SK-N-SH treated with all-trans-retinoic acid at 6 μM for 48 hours (cell line): ENCODE results near the gene C1GALT1.
"Not testable (repeated sequence)": the region's sequence is repeated elsewhere in the genome, so short reads cannot be mapped to it uniquely, and the experiment has no call there.

Experiments
- ATAC-seq: fragments of 200-7000 bp; cut with Tn5 transposase; 3 replicates; pipeline ENCODE4 v1.9.1; 2020; ENCODE audit warnings: mild to moderate bottlenecking, moderate library complexity
- ARNTL ChIP-seq: fragments of 450-650 bp; formaldehyde crosslinking; IDR thresholded peaks from 2 replicates; pipeline ENCODE4 v1.5.0; 2020; ENCODE audit warnings: low read depth, mild to moderate bottlenecking, moderate library complexity, borderline replicate concordance
- BACH2 ChIP-seq: fragments of 250-450 bp; sonication (Bioruptor Pico); IDR thresholded peaks from 2 replicates; pipeline ENCODE4 v1.9.0; 2021; ENCODE audit warnings: mild to moderate bottlenecking, borderline replicate concordance
- GLIS3 ChIP-seq: fragments of 250-450 bp; sonication (Bioruptor Pico); IDR thresholded peaks from 2 replicates; pipeline ENCODE4 v1.5.0; 2020; ENCODE audit warnings: mild to moderate bottlenecking, moderate library complexity
- PPARA ChIP-seq: fragments of 250-450 bp; sonication (Bioruptor Pico); IDR thresholded peaks from 2 replicates; pipeline ENCODE4 v1.5.0; 2020; ENCODE audit warnings: mild to moderate bottlenecking, borderline replicate concordance
- RARB ChIP-seq: fragments of 250-450 bp; sonication (Bioruptor Pico); IDR thresholded peaks from 2 replicates; pipeline ENCODE4 v1.8.0; 2021; ENCODE audit warnings: mild to moderate bottlenecking, moderate library complexity
- SNAI2 ChIP-seq: fragments of 250-450 bp; sonication (Bioruptor Pico); IDR thresholded peaks from 2 replicates; pipeline ENCODE4 v1.5.0; 2020; ENCODE audit warnings: mild to moderate bottlenecking, moderate library complexity
- TCF4 ChIP-seq: fragments of 250-450 bp; sonication (Bioruptor Pico); IDR thresholded peaks from 2 replicates; pipeline ENCODE4 v1.8.0; 2021; ENCODE audit warnings: mild to moderate bottlenecking, moderate library complexity, borderline replicate concordance
- TOX ChIP-seq: fragments of 250-450 bp; sonication (Bioruptor Pico); IDR thresholded peaks from 2 replicates; pipeline ENCODE4 v1.8.0; 2021; ENCODE audit warnings: mild to moderate bottlenecking, moderate library complexity, borderline replicate concordance
- ZFP3 ChIP-seq: fragments of 250-450 bp; sonication (Bioruptor Pico); IDR thresholded peaks from 2 replicates; pipeline ENCODE4 v1.5.0; 2020; ENCODE audit warnings: mild to moderate bottlenecking, moderate library complexity
- ZFP30 ChIP-seq: fragments of 450-650 bp; formaldehyde crosslinking; IDR thresholded peaks from 2 replicates; pipeline ENCODE4 v1.5.0; 2022; ENCODE audit warnings: mild to moderate bottlenecking, moderate library complexity
- ZNF565 ChIP-seq: fragments of 450-650 bp; formaldehyde crosslinking; conservative IDR thresholded peaks from 2 replicates; pipeline ENCODE4 v1.5.0; 2020; ENCODE audit warnings: low read depth, mild to moderate bottlenecking, moderate library complexity
- ZNF8 ChIP-seq: fragments of 450-650 bp; formaldehyde crosslinking; IDR thresholded peaks from 2 replicates; pipeline ENCODE4 v1.5.0; 2020; ENCODE audit warnings: mild to moderate bottlenecking, moderate library complexity
- TF ChIP-seq, protein P1 (sequence below): fragments of 250-450 bp; sonication (Bioruptor Pico); IDR thresholded peaks from 2 replicates; pipeline ENCODE4 v1.5.0; 2020; ENCODE audit warnings: mild to moderate bottlenecking, moderate library complexity
- TF ChIP-seq, protein P2 (sequence below): fragments of 250-450 bp; sonication (Bioruptor Pico); IDR thresholded peaks from 2 replicates; pipeline ENCODE4 v1.5.1; 2021; ENCODE audit warnings: mild to moderate bottlenecking, moderate library complexity
- TF ChIP-seq, protein P3 (sequence below): fragments of 250-450 bp; sonication (Bioruptor Pico); IDR thresholded peaks from 2 replicates; pipeline ENCODE4 v1.8.0; 2021; ENCODE audit warnings: low read depth, mild to moderate bottlenecking, moderate library complexity, borderline replicate concordance
- TF ChIP-seq, protein P4 (sequence below): fragments of 250-450 bp; sonication (Bioruptor Pico); IDR thresholded peaks from 2 replicates; pipeline ENCODE4 v1.5.1; 2020; ENCODE audit warnings: low read depth, mild to moderate bottlenecking, moderate library complexity
- TF ChIP-seq, protein P5 (sequence below): fragments of 250-450 bp; sonication (Bioruptor Pico); IDR thresholded peaks from 2 replicates; pipeline ENCODE4 v1.8.0; 2020; ENCODE audit warnings: mild to moderate bottlenecking, moderate library complexity, borderline replicate concordance

C1GALT1 gene

DNA sequence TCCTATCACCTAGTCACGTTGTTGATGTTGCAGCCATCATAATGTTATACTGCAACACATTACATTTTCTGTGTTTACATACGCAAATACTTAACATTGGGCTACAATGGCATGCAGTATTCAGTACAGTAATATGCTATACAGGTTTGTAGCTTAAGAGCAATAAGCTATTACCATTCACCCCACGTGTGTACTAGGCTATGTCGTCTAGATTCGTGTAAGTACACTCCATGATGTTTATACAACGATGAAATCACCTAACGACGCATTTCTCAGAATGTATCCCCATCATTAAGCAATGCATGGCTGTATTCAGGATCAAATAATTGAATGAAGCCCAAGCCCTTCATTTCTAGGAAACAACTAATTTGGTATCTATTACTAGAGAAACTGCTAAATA is 43.4 kb upstream of the C1GALT1 start:
- ATAC-seq, result no peak
- TF ChIP-seq ZNF565 (CRISPR knock-in tag) (no peak), RARB (no peak), ZNF8 (no peak), ARNTL (no peak), SNAI2 (no peak)

DNA sequence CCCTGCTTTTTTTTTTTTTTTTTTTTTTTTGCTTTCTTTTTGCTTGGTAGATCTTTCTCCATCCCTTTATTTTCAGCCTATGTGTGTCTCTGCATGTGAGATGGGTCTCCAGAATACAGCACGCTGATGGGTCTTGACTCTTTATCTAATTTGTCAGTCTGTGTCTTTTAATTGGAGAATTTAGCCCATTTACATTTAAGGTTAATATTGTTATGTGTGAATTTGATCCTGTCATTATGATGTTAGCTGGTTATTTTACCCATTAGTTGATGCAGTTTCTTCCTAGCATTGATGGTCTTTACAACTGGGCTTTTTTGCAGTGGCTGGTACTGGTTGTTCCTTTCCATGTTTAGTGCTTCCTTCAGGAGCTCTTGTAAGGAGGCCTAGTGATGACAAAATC is 38.9 kb upstream of the C1GALT1 start:
- ATAC-seq, result not testable (repeated sequence)

DNA sequence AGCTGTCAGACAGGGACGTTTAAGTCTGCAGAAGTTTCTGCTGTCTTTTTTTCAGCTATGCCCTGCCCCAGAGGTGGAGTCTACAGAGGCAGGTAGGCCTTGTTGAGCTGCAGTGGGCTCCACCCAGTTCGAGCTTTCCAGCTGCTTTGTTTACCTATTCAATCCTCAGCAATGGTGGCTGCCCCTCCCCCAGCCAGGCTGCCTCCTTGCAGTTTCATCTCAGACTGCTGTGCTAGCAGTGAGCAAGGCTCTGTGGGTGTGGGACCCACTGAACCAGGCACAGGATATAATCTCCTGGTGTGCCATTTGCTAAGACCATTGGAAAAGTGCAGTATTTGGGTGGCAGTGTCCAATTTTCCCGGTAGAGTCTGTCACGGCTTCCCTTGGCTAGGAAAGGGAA is 37.2 kb upstream of the C1GALT1 start:
- ATAC-seq, result not testable (repeated sequence)

DNA sequence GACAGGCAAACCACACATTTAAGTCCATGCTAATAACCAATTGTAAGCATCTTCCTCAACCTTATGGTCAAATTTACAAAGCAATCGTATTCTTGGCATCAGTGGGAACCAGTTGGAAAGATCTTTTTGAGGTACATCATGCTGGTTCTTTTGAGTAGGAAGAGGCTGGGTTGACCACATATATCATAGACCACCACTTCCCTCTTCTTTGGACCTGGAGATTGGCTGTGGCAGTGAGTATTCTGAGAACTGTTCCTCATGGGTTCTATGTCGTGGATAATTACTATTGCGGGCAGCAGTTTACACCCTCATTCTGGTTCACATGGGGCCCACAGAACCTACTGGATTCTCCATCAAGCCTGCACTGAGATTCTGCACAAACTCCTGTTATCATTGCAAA is 35.5 kb upstream of the C1GALT1 start:
- no peak for ATAC-seq
- TF ChIP-seq, protein P1, sequence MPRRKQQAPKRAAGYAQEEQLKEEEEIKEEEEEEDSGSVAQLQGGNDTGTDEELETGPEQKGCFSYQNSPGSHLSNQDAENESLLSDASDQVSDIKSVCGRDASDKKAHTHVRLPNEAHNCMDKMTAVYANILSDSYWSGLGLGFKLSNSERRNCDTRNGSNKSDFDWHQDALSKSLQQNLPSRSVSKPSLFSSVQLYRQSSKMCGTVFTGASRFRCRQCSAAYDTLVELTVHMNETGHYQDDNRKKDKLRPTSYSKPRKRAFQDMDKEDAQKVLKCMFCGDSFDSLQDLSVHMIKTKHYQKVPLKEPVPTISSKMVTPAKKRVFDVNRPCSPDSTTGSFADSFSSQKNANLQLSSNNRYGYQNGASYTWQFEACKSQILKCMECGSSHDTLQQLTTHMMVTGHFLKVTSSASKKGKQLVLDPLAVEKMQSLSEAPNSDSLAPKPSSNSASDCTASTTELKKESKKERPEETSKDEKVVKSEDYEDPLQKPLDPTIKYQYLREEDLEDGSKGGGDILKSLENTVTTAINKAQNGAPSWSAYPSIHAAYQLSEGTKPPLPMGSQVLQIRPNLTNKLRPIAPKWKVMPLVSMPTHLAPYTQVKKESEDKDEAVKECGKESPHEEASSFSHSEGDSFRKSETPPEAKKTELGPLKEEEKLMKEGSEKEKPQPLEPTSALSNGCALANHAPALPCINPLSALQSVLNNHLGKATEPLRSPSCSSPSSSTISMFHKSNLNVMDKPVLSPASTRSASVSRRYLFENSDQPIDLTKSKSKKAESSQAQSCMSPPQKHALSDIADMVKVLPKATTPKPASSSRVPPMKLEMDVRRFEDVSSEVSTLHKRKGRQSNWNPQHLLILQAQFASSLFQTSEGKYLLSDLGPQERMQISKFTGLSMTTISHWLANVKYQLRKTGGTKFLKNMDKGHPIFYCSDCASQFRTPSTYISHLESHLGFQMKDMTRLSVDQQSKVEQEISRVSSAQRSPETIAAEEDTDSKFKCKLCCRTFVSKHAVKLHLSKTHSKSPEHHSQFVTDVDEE (CRISPR knock-in tag), result no peak
- TF ChIP-seq TCF4 (CRISPR knock-in tag) (no peak), ZNF565 (CRISPR knock-in tag) (no peak), ZNF8 (no peak), ZFP30 (CRISPR knock-in tag) (no peak), PPARA (no peak)

DNA sequence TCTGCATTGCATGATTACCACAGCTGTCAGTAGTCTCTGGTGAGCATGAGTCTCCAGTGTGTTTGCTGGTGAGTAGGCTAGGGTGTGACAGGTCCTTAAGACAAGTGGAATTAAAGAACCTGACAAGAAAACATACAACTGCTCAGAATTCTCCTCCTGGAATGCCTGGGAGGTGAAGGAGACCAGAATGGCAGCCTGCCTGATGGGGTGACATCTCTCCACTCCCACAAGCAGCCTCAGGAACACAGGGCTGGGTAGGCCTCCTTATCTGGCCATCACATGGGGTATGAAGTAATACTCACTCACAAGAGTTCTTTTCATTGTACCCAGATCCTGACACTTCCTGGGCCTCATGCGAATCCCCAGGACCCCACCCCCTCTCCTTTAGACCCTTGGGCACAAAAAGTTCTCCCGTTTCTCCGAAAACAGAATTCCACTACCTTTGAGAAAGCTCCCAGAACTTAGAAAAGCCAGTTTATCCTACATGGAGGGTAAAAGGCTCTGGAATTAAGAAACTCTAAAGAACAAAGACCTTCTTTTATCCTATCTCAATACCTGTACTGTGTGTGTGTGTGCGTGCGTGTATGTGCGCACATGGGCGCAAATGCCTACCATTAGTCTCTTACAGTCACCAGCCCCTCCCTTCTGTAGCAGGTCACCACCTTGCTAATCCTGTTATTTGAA is 33.4 kb upstream of the C1GALT1 start:
- TF ChIP-seq, protein P2, sequence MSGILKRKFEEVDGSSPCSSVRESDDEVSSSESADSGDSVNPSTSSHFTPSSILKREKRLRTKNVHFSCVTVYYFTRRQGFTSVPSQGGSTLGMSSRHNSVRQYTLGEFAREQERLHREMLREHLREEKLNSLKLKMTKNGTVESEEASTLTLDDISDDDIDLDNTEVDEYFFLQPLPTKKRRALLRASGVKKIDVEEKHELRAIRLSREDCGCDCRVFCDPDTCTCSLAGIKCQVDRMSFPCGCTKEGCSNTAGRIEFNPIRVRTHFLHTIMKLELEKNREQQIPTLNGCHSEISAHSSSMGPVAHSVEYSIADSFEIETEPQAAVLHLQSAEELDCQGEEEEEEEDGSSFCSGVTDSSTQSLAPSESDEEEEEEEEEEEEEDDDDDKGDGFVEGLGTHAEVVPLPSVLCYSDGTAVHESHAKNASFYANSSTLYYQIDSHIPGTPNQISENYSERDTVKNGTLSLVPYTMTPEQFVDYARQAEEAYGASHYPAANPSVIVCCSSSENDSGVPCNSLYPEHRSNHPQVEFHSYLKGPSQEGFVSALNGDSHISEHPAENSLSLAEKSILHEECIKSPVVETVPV (CRISPR knock-in tag), result no peak
- TF ChIP-seq GLIS3, result no peak
- TF ChIP-seq ARNTL, result no peak
- TF ChIP-seq SNAI2, result no peak
- TF ChIP-seq, protein P3, sequence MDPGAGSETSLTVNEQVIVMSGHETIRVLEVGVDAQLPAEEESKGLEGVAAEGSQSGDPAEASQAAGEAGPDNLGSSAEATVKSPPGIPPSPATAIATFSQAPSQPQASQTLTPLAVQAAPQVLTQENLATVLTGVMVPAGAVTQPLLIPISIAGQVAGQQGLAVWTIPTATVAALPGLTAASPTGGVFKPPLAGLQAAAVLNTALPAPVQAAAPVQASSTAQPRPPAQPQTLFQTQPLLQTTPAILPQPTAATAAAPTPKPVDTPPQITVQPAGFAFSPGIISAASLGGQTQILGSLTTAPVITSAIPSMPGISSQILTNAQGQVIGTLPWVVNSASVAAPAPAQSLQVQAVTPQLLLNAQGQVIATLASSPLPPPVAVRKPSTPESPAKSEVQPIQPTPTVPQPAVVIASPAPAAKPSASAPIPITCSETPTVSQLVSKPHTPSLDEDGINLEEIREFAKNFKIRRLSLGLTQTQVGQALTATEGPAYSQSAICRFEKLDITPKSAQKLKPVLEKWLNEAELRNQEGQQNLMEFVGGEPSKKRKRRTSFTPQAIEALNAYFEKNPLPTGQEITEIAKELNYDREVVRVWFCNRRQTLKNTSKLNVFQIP (CRISPR knock-in tag), result no peak

DNA sequence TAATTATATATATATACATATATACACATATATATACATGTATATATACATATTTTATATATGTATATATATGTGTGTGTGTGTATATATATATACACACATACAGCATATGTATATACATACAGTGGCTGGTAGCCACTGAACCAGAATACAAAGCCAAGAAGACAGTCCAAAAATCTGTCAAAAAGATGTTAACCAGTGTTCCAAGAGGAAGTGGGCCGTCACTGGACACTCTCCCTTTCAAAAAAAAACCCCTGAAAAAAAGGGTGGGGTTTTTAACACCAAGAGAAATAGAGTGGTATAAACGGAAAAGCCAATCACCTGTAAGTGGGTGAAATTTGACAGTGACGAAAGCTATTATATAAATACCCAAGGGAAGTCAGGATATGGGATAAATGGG is 31.1 kb upstream of the C1GALT1 start:
- peak; percentile 57; the same call in 1 of the 3 replicates for ATAC-seq
- TF ChIP-seq TCF4 (CRISPR knock-in tag) (peak; percentile 80), SNAI2 (no peak), BACH2 (CRISPR knock-in tag) (no peak), ZFP3 (no peak), TOX (CRISPR knock-in tag) (peak; percentile 53; the same call in 1 of the 2 replicates), ZNF565 (CRISPR knock-in tag) (no peak), PPARA (no peak), ZNF8 (no peak), ZFP30 (CRISPR knock-in tag) (no peak)
- TF ChIP-seq, protein P1 (CRISPR knock-in tag), result no peak
- TF ChIP-seq, protein P4, sequence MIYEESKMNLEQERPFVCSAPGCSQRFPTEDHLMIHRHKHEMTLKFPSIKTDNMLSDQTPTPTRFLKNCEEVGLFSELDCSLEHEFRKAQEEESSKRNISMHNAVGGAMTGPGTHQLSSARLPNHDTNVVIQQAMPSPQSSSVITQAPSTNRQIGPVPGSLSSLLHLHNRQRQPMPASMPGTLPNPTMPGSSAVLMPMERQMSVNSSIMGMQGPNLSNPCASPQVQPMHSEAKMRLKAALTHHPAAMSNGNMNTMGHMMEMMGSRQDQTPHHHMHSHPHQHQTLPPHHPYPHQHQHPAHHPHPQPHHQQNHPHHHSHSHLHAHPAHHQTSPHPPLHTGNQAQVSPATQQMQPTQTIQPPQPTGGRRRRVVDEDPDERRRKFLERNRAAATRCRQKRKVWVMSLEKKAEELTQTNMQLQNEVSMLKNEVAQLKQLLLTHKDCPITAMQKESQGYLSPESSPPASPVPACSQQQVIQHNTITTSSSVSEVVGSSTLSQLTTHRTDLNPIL (CRISPR knock-in tag), result 0 out of 2 replicates have a peak, but pooled peaks have one; percentile 22
- TF ChIP-seq, protein P5, sequence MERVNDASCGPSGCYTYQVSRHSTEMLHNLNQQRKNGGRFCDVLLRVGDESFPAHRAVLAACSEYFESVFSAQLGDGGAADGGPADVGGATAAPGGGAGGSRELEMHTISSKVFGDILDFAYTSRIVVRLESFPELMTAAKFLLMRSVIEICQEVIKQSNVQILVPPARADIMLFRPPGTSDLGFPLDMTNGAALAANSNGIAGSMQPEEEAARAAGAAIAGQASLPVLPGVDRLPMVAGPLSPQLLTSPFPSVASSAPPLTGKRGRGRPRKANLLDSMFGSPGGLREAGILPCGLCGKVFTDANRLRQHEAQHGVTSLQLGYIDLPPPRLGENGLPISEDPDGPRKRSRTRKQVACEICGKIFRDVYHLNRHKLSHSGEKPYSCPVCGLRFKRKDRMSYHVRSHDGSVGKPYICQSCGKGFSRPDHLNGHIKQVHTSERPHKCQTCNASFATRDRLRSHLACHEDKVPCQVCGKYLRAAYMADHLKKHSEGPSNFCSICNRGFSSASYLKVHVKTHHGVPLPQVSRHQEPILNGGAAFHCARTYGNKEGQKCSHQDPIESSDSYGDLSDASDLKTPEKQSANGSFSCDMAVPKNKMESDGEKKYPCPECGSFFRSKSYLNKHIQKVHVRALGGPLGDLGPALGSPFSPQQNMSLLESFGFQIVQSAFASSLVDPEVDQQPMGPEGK, result no peak
- TF ChIP-seq, protein P2 (CRISPR knock-in tag), result 0 out of 2 replicates have a peak, but pooled peaks have one; percentile 42

More for the DNA sequence above, 33.4 kb upstream of the C1GALT1 start:
- no peak for ATAC-seq
